ENCODE measurements around the gene PTPN2. TPM values are rescaled to one million over a fixed set of nuclear protein-coding genes. Genes with fewer than 3 reads are reported as not detected.
"Not testable (repeated sequence)": the region's sequence is repeated elsewhere in the genome, so short reads cannot be mapped to it uniquely, and the experiment has no call there.

Gene PTPN2
- total RNA-seq, 1 donor from 2014 or later, result 25.9 TPM

GRCh38 chr18:12765126-12765525 lies 118.9 kb downstream of the PTPN2 start:
- H3K36me3 ChIP-seq (ENCODE audit: insufficient read depth, low read length), result no peaks in the 10 kb centered on the region
- no peaks in the 10 kb centered on the region for H3K9me3 ChIP-seq (ENCODE audit: insufficient read depth, low read depth, low read length)
- Mint-ChIP-seq H3K27ac (ENCODE audit: unreplicated experiment) (no peak overlapping the region), H3K4me1 (ENCODE audit: low read depth, unreplicated experiment) (peaks cover 2% of the 10 kb centered on the region), H3K27me3 (ENCODE audit: low read depth, unreplicated experiment) (peaks cover 4% of the 10 kb centered on the region), H3K9me3 (ENCODE audit: unreplicated experiment) (no peaks in the 10 kb centered on the region), H3K36me3 (ENCODE audit: low read depth, unreplicated experiment) (peaks cover 2% of the 10 kb centered on the region), H3K4me3 (ENCODE audit: unreplicated experiment) (no peak overlapping the region)
- no peak overlapping the region for H3K27ac ChIP-seq (ENCODE audit: low read depth, low read length)
- H3K4me3 ChIP-seq (ENCODE audit: insufficient read depth, low read depth, low read length), result no peak overlapping the region
- FAIRE-seq, result no peak
- no peak for DNase-seq (ENCODE audit: low read depth)
- H3K4me2 ChIP-seq (ENCODE audit: low read length), result no peak overlapping the region
- no peaks in the 10 kb centered on the region for H3K79me2 ChIP-seq (ENCODE audit: insufficient read depth, low read length)
- H3K4me1 ChIP-seq (ENCODE audit: insufficient read depth, low read length), result no peaks in the 10 kb centered on the region
- no peaks in the 10 kb centered on the region for H4K20me1 ChIP-seq (ENCODE audit: insufficient read depth, low read length)
- no peak overlapping the region for H2AFZ ChIP-seq (ENCODE audit: low read depth, low read length)
- TF ChIP-seq CTCF (IDR thresholded peaks at IDR 0.05; ENCODE audit: insufficient read depth, low read depth, low read length), result no peak
- no peak for TF ChIP-seq EZH2 (IDR thresholded peaks at IDR 0.05; ENCODE audit: insufficient read depth, low read length)
- no peaks in the 10 kb centered on the region for H3K27me3 ChIP-seq (ENCODE audit: insufficient read depth, low read length)
- H3K9ac ChIP-seq (ENCODE audit: low read length), result no peak overlapping the region

- not testable (repeated sequence) for H3K36me3 ChIP-seq (ENCODE audit: insufficient read depth, low read length)
Measured at GRCh38 chr18:12758566-12758965, 125.5 kb downstream of the PTPN2 start.

GRCh38 chr18:12756619-12757239 lies 127.3 kb downstream of the PTPN2 start:
- not testable (repeated sequence) for H3K4me3 ChIP-seq (ENCODE audit: insufficient read depth, low read depth, low read length); H3K27me3 ChIP-seq (ENCODE audit: insufficient read depth, low read length); H3K27ac Mint-ChIP-seq (ENCODE audit: unreplicated experiment); H3K79me2 ChIP-seq (ENCODE audit: insufficient read depth, low read length); H4K20me1 ChIP-seq (ENCODE audit: insufficient read depth, low read length); H2AFZ ChIP-seq (ENCODE audit: low read depth, low read length); DNase-seq (ENCODE audit: low read depth); H3K4me2 ChIP-seq (ENCODE audit: low read length); FAIRE-seq; H3K9ac ChIP-seq (ENCODE audit: low read length); H3K4me3 Mint-ChIP-seq (ENCODE audit: unreplicated experiment); H3K9me3 ChIP-seq (ENCODE audit: insufficient read depth, low read depth, low read length); H3K4me1 ChIP-seq (ENCODE audit: insufficient read depth, low read length); H3K9me3 Mint-ChIP-seq (ENCODE audit: unreplicated experiment); H3K27me3 Mint-ChIP-seq (ENCODE audit: low read depth, unreplicated experiment); H3K36me3 ChIP-seq (ENCODE audit: insufficient read depth, low read length); H3K4me1 Mint-ChIP-seq (ENCODE audit: low read depth, unreplicated experiment); H3K27ac ChIP-seq (ENCODE audit: low read depth, low read length); H3K36me3 Mint-ChIP-seq (ENCODE audit: low read depth, unreplicated experiment)

More at GRCh38 chr18:12758566-12758965, 125.5 kb downstream of the PTPN2 start:
- H3K27ac ChIP-seq (ENCODE audit: low read depth, low read length); H2AFZ ChIP-seq (ENCODE audit: low read depth, low read length); H3K79me2 ChIP-seq (ENCODE audit: insufficient read depth, low read length); DNase-seq (ENCODE audit: low read depth); H3K4me1 ChIP-seq (ENCODE audit: insufficient read depth, low read length); H4K20me1 ChIP-seq (ENCODE audit: insufficient read depth, low read length); H3K36me3 Mint-ChIP-seq (ENCODE audit: low read depth, unreplicated experiment); H3K9me3 Mint-ChIP-seq (ENCODE audit: unreplicated experiment); H3K4me3 Mint-ChIP-seq (ENCODE audit: unreplicated experiment); FAIRE-seq; H3K27me3 ChIP-seq (ENCODE audit: insufficient read depth, low read length); H3K4me2 ChIP-seq (ENCODE audit: low read length); H3K9ac ChIP-seq (ENCODE audit: low read length); H3K27me3 Mint-ChIP-seq (ENCODE audit: low read depth, unreplicated experiment); H3K27ac Mint-ChIP-seq (ENCODE audit: unreplicated experiment); H3K4me1 Mint-ChIP-seq (ENCODE audit: low read depth, unreplicated experiment); H3K9me3 ChIP-seq (ENCODE audit: insufficient read depth, low read depth, low read length); H3K4me3 ChIP-seq (ENCODE audit: insufficient read depth, low read depth, low read length): not testable (repeated sequence)

GRCh38 chr18:12755606-12756005 lies 128.4 kb downstream of the PTPN2 start:
- not testable (repeated sequence) for H3K27ac ChIP-seq (ENCODE audit: low read depth, low read length); H2AFZ ChIP-seq (ENCODE audit: low read depth, low read length); H3K4me3 Mint-ChIP-seq (ENCODE audit: unreplicated experiment); H3K27me3 ChIP-seq (ENCODE audit: insufficient read depth, low read length); H4K20me1 ChIP-seq (ENCODE audit: insufficient read depth, low read length); H3K9ac ChIP-seq (ENCODE audit: low read length); H3K9me3 Mint-ChIP-seq (ENCODE audit: unreplicated experiment); FAIRE-seq; H3K4me2 ChIP-seq (ENCODE audit: low read length); DNase-seq (ENCODE audit: low read depth); H3K36me3 ChIP-seq (ENCODE audit: insufficient read depth, low read length); H3K4me1 ChIP-seq (ENCODE audit: insufficient read depth, low read length); H3K36me3 Mint-ChIP-seq (ENCODE audit: low read depth, unreplicated experiment); H3K79me2 ChIP-seq (ENCODE audit: insufficient read depth, low read length); H3K27me3 Mint-ChIP-seq (ENCODE audit: low read depth, unreplicated experiment); H3K4me3 ChIP-seq (ENCODE audit: insufficient read depth, low read depth, low read length); H3K4me1 Mint-ChIP-seq (ENCODE audit: low read depth, unreplicated experiment); H3K27ac Mint-ChIP-seq (ENCODE audit: unreplicated experiment); H3K9me3 ChIP-seq (ENCODE audit: insufficient read depth, low read depth, low read length)

All from astrocyte (in vitro differentiated cells and primary cell).